ENCODE data around the gene LRRC27.

LRRC27 gene

DNA sequence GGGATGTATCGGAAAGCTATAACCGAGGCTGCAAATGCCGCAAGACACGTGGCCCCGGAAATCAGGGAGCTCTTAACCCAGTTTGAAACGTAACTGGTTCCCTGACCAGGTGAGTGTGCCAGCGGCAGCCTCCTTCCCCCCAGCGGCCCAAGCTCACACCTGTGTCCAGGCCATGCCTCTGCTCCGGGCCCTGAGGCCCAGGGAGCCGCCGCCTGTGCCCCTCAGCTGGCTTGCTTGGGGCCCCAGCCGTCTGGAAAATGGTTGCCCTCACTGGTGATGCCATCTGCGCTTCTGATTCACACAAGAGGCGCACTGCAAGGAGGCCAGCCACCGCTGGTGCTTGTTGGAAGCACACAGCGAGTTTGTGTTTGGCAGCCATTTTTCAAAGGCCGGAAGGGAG, 74.2 kb downstream of the LRRC27 start:
- no peak overlapping the region for H3K4me3 ChIP-seq (replicated peaks; ENCODE audit: insufficient read depth, low read length)
- TF ChIP-seq, protein P1, sequence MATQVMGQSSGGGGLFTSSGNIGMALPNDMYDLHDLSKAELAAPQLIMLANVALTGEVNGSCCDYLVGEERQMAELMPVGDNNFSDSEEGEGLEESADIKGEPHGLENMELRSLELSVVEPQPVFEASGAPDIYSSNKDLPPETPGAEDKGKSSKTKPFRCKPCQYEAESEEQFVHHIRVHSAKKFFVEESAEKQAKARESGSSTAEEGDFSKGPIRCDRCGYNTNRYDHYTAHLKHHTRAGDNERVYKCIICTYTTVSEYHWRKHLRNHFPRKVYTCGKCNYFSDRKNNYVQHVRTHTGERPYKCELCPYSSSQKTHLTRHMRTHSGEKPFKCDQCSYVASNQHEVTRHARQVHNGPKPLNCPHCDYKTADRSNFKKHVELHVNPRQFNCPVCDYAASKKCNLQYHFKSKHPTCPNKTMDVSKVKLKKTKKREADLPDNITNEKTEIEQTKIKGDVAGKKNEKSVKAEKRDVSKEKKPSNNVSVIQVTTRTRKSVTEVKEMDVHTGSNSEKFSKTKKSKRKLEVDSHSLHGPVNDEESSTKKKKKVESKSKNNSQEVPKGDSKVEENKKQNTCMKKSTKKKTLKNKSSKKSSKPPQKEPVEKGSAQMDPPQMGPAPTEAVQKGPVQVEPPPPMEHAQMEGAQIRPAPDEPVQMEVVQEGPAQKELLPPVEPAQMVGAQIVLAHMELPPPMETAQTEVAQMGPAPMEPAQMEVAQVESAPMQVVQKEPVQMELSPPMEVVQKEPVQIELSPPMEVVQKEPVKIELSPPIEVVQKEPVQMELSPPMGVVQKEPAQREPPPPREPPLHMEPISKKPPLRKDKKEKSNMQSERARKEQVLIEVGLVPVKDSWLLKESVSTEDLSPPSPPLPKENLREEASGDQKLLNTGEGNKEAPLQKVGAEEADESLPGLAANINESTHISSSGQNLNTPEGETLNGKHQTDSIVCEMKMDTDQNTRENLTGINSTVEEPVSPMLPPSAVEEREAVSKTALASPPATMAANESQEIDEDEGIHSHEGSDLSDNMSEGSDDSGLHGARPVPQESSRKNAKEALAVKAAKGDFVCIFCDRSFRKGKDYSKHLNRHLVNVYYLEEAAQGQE (IDR thresholded peaks at IDR 0.05; ENCODE audit: insufficient replicate concordance, low read depth): no peak
- no peak for TF ChIP-seq SPI1 (IDR thresholded peaks at IDR 0.05; ENCODE audit: borderline replicate concordance, low read depth)
- no peak for TF ChIP-seq POLR2AphosphoS5 (IDR thresholded peaks at IDR 0.05; ENCODE audit: low read depth)
- TF ChIP-seq GABPA (IDR thresholded peaks at IDR 0.05; ENCODE audit: low read depth): no peak
- no peak for TF ChIP-seq CTCF (IDR thresholded peaks at IDR 0.05; ENCODE audit: insufficient read depth, low read length)
- no peak overlapping the region for H3K27ac ChIP-seq (replicated peaks)
- DNase-seq (ENCODE audit: low read depth in 1 of 2, low spot score in 1 of 2): no peak
- no peaks in the 10 kb centered on the region for H3K27me3 ChIP-seq (ENCODE audit: insufficient read depth, poor library complexity, severe bottlenecking)

GRCh38 chr10:132406750-132407149, 74.8 kb downstream of the LRRC27 start:
- DNase-seq (ENCODE audit: low read depth in 1 of 2, low spot score in 1 of 2): no peak
- TF ChIP-seq POLR2AphosphoS5 (IDR thresholded peaks at IDR 0.05; ENCODE audit: low read depth) (no peak), CTCF (IDR thresholded peaks at IDR 0.05; ENCODE audit: insufficient read depth, low read length) (no peak), GABPA (IDR thresholded peaks at IDR 0.05; ENCODE audit: low read depth) (no peak), SPI1 (IDR thresholded peaks at IDR 0.05; ENCODE audit: borderline replicate concordance, low read depth) (no peak)
- TF ChIP-seq, protein P1 (IDR thresholded peaks at IDR 0.05; ENCODE audit: insufficient replicate concordance, low read depth): no peak
- Histone ChIP-seq H3K27ac (replicated peaks) (no peak overlapping the region), H3K4me3 (replicated peaks; ENCODE audit: insufficient read depth, low read length) (no peak overlapping the region), H3K27me3 (ENCODE audit: insufficient read depth, poor library complexity, severe bottlenecking) (no peaks in the 10 kb centered on the region)

DNA sequence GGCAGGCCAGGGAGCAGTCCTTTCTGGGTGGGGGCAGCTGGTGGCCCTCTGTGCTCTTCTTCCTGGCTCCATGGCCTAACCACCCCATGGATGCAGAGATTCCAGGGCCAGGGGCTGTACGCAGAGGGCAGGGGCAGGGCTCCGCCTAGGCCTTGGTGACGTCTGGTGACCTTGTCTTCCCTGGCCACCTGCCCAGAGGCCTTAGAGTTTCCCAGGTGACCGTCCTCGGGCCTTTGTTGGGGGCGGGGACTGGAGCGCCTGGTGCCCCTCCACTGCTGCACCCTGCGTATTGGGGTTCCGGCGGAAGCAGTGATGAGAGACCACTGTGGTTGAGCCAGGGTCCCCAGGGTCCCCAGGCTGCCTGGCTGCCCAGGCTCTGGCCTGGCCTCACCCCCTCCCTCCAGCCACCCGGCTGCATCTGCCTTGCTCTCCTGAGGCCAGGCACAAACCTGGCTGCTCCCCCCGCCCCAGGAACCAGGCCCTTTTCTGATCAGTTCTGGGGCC, 75.3 kb downstream of the LRRC27 start:
- Histone ChIP-seq H3K4me3 (replicated peaks; ENCODE audit: insufficient read depth, low read length) (no peak overlapping the region), H3K27ac (replicated peaks) (no peak overlapping the region), H3K27me3 (ENCODE audit: insufficient read depth, poor library complexity, severe bottlenecking) (no peaks in the 10 kb centered on the region)
- no peak for DNase-seq (ENCODE audit: low read depth in 1 of 2, low spot score in 1 of 2)
- TF ChIP-seq, protein P1 (IDR thresholded peaks at IDR 0.05; ENCODE audit: insufficient replicate concordance, low read depth): no peak
- TF ChIP-seq GABPA (IDR thresholded peaks at IDR 0.05; ENCODE audit: low read depth) (no peak), CTCF (IDR thresholded peaks at IDR 0.05; ENCODE audit: insufficient read depth, low read length) (no peak)

All from HL-60 (cell line).